Measurements from ENCODE around the gene LRP10.

GRCh38 chr14:22842211-22843122 lies 29.1 kb upstream of the LRP10 start:
- TF ChIP-seq CTCF (IDR thresholded peaks at IDR 0.05) (no peak), POLR2A (IDR thresholded peaks at IDR 0.05) (no peak), EP300 (IDR thresholded peaks at IDR 0.05) (no peak), POLR2AphosphoS5 (IDR thresholded peaks at IDR 0.05) (no peak)

Data from upper lobe of left lung (tissue), 4 donors.